H9 (cell line): Measurements from ENCODE around the gene VPS29. TPM values are rescaled to one million over a fixed set of nuclear protein-coding genes. Genes with fewer than 3 reads are reported as not detected.

Source experiments
- DNase-seq: peaks from one replicate; pipeline ENCODE4 v3.0.0-alpha.2; 2017
- H2AFZ ChIP-seq: one replicate; pipeline ENCODE4 v1.6.1; 2013; ENCODE audit warnings: mild to moderate bottlenecking, low read length, control low read depth, moderate library complexity
- H2AK5ac ChIP-seq: 2 replicates; pipeline ENCODE4 v1.6.1; 2013; ENCODE audit warnings: low read length, control low read depth, mixed read lengths; ENCODE audit not compliant: insufficient read length
- H2BK120ac ChIP-seq: one replicate; pipeline ENCODE4 v1.6.1; 2013; ENCODE audit warnings: low read depth, mild to moderate bottlenecking, low read length, control low read depth, inconsistent platforms; ENCODE audit not compliant: poor library complexity, severe bottlenecking
- H2BK12ac ChIP-seq: 2 replicates; pipeline ENCODE4 v1.6.1; 2013; ENCODE audit warnings: low read length, control low read depth, mixed read lengths, low read depth; ENCODE audit not compliant: insufficient read length
- H2BK15ac ChIP-seq: 2 replicates; pipeline ENCODE4 v1.6.1; 2013; ENCODE audit warnings: low read depth, low read length, control low read depth
- H2BK20ac ChIP-seq: one replicate; pipeline ENCODE4 v1.6.1; 2013; ENCODE audit warnings: low read depth, mild to moderate bottlenecking, low read length, control low read depth, inconsistent platforms; ENCODE audit not compliant: poor library complexity, severe bottlenecking
- H2BK5ac ChIP-seq: 2 replicates; pipeline ENCODE4 v1.6.1; 2013; ENCODE audit warnings: low read length, control low read depth, mixed read lengths; ENCODE audit not compliant: insufficient read length
- H3K14ac ChIP-seq: 2 replicates; pipeline ENCODE4 v1.6.1; 2013; ENCODE audit warnings: low read length, control low read depth; ENCODE audit not compliant: insufficient read depth
- H3K18ac ChIP-seq: 2 replicates; pipeline ENCODE4 v1.6.1; 2013; ENCODE audit warnings: low read depth, mild to moderate bottlenecking, mixed read lengths, low read length, control low read depth; ENCODE audit not compliant: insufficient read length
- H3K23ac ChIP-seq: 2 replicates; pipeline ENCODE4 v1.6.1; 2013; ENCODE audit warnings: low read length, control low read depth, mixed read lengths, low read depth; ENCODE audit not compliant: insufficient read length
- H3K23me2 ChIP-seq: 2 replicates; pipeline ENCODE4 v1.6.1; 2013; ENCODE audit warnings: low read depth, mild to moderate bottlenecking, mixed read lengths, low read length, control low read depth; ENCODE audit not compliant: insufficient read length, poor library complexity, severe bottlenecking
- H3K27ac ChIP-seq: 2 replicates; pipeline ENCODE4 v1.5.1; 2013; ENCODE audit warnings: low read length, control low read depth, mixed read lengths, low read depth; ENCODE audit not compliant: insufficient read length
- H3K27me3 ChIP-seq: 2 replicates; pipeline ENCODE4 v1.6.1; 2013; ENCODE audit warnings: low read length, control low read depth, inconsistent platforms; ENCODE audit not compliant: insufficient read depth
- H3K4ac ChIP-seq: 2 replicates; pipeline ENCODE4 v1.6.1; 2013; ENCODE audit warnings: low read depth, mild to moderate bottlenecking, control low read depth, inconsistent platforms, low read length, moderate library complexity
- H3K4me1 ChIP-seq: 2 replicates; pipeline ENCODE4 v1.6.1; 2013; ENCODE audit warnings: low read length, control low read depth, inconsistent platforms; ENCODE audit not compliant: insufficient read depth
- H3K4me2 ChIP-seq: 2 replicates; pipeline ENCODE4 v1.6.1; 2013; ENCODE audit warnings: low read length, control low read depth, mixed read lengths; ENCODE audit not compliant: insufficient read length, insufficient read depth
- H3K56ac ChIP-seq: 2 replicates; pipeline ENCODE4 v1.6.1; 2013; ENCODE audit warnings: low read depth, mild to moderate bottlenecking, mixed read lengths, low read length, control low read depth; ENCODE audit not compliant: insufficient read length
- H3K79me1 ChIP-seq: 2 replicates; pipeline ENCODE4 v1.6.1; 2013; ENCODE audit warnings: low read depth, mild to moderate bottlenecking, moderate library complexity, low read length, control low read depth, inconsistent platforms; ENCODE audit not compliant: insufficient read depth, poor library complexity, severe bottlenecking
- H3K79me2 ChIP-seq: 2 replicates; pipeline ENCODE4 v1.6.1; 2013; ENCODE audit warnings: low read length, control low read depth, inconsistent platforms; ENCODE audit not compliant: insufficient read depth
- H3K9ac ChIP-seq: 2 replicates; pipeline ENCODE4 v1.6.1; 2013; ENCODE audit warnings: low read length, control low read depth, mixed read lengths; ENCODE audit not compliant: insufficient read length; ENCODE audit errors: extremely low read depth
- H3K9me3 ChIP-seq: one replicate; pipeline ENCODE4 v1.6.1; 2013; ENCODE audit warnings: low read depth, low read length, inconsistent platforms; ENCODE audit not compliant: control insufficient read depth
- H3T11ph ChIP-seq: one replicate; pipeline ENCODE4 v1.6.1; 2013; ENCODE audit warnings: mild to moderate bottlenecking, low read length, control low read depth, inconsistent platforms
- H4K20me1 ChIP-seq: one replicate; pipeline ENCODE4 v1.6.1; 2013; ENCODE audit not compliant: control insufficient read depth, insufficient read length, insufficient read depth
- H4K5ac ChIP-seq: 2 replicates; pipeline ENCODE4 v1.6.1; 2013; ENCODE audit warnings: low read depth, mild to moderate bottlenecking, mixed read lengths, low read length, control low read depth; ENCODE audit not compliant: insufficient read length
- H4K8ac ChIP-seq: replicated peaks from 2 replicates; pipeline ENCODE4 v1.6.1; 2013; ENCODE audit warnings: low read length, control low read depth, mixed read lengths, low read depth; ENCODE audit not compliant: insufficient read length
- H4K91ac ChIP-seq: 2 replicates; pipeline ENCODE4 v1.6.1; 2013; ENCODE audit warnings: low read depth, mild to moderate bottlenecking, moderate library complexity, mixed read lengths, low read length, control low read depth; ENCODE audit not compliant: insufficient read length
- H3K27ac Mint-ChIP-seq, 3 experiments: 2 replicates in 2 of 3; 3 replicates in 1 of 3; pipeline ENCODE4 v1.8.0; 2020 to 2021; ENCODE audit warnings: mixed read lengths in 3 of 3, mild to moderate bottlenecking in 1 of 3, moderate library complexity in 1 of 3
- H3K27me3 Mint-ChIP-seq: 2 replicates; pipeline ENCODE4 v1.8.0; 2021; ENCODE audit warnings: low read depth, mild to moderate bottlenecking, moderate library complexity, mixed read lengths
- H3K36me3 Mint-ChIP-seq, 3 experiments: 2 replicates in 2 of 3; 3 replicates in 1 of 3; pipeline ENCODE4 v1.8.0; 2020 to 2021; ENCODE audit warnings: low read depth in 3 of 3, mixed read lengths in 3 of 3; ENCODE audit not compliant: insufficient read depth in 1 of 3
- H3K4me1 Mint-ChIP-seq, 2 experiments: 2 replicates each; pipeline ENCODE4 v1.8.0; 2020; ENCODE audit warnings: mixed read lengths in 2 of 2
- H3K4me3 Mint-ChIP-seq, 2 experiments: 2 replicates in 1 of 2; 3 replicates in 1 of 2; pipeline ENCODE4 v1.8.0; 2020 to 2021; ENCODE audit warnings: mild to moderate bottlenecking in 2 of 2, mixed read lengths in 2 of 2, moderate library complexity in 1 of 2
- H3K9me3 Mint-ChIP-seq, 2 experiments: 2 replicates in 1 of 2; 3 replicates in 1 of 2; pipeline ENCODE4 v1.8.0; 2020; ENCODE audit warnings: mild to moderate bottlenecking in 2 of 2, mixed read lengths in 2 of 2, moderate library complexity in 1 of 2
- CTCF ChIP-seq: fragments of 200-600 bp; sonication (generic); conservative IDR thresholded peaks from 3 replicates; pipeline ENCODE4 v1.8.0; 2021; ENCODE audit warnings: antibody characterized with exemption, mild to moderate bottlenecking
- WGBS: extraction: QIAGEN DNeasy Blood & Tissue Kit; methylation state at CpG from one replicate; pipeline ENCODE4 v1.1.7; 2013; ENCODE audit warnings: missing lambda C conversion rate, low lambda C conversion rate, mixed read lengths; ENCODE audit not compliant: insufficient read length; ENCODE audit errors: extremely low coverage; 5-methylcytosine and 5-hydroxymethylcytosine counted together
- total RNA-seq: library from RNA; stranded (reverse); gene quantifications from 2 replicates; pipeline ENCODE4 v1.2.1, GENCODE V29; 2021

The VPS29 gene
- total RNA-seq, 1 experiment from 2014 or later = 81.5 TPM

DNA sequence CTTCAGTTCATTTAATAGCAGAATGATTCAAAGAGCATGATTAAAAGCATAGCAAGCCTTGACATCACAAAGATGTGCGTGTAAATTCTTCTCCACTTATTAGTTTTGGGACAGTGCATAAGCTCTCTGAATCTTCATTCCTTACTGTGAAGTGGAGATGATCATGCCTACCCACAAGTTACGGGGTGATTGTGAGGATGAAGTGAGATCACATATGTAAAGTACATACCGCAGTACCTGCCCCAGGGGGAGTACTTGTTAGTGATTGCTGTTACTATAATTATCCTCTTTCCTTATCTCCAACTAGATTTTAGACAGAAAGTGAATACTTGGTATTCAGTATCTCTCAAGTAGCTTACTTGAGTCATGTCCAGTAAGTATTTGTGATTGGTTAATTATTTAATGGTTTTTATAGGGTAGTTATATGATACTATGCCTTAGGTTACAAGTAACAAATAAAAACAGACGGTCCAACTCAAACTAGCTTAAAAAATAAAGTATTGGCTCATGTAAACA lies 6.2 kb upstream of the VPS29 start:
- Histone ChIP-seq H2BK5ac (no peak overlapping the region), H3K4me1 (no peaks in the 10 kb centered on the region), H4K91ac (no peak overlapping the region), H2BK12ac (no peak overlapping the region), H3K23ac (no peak overlapping the region), H3T11ph (no peak overlapping the region), H2BK15ac (no peak overlapping the region), H3K23me2 (no peaks in the 10 kb centered on the region), H3K4me2 (no peak overlapping the region), H3K56ac (no peak overlapping the region), H3K27ac (no peak overlapping the region), H4K20me1 (no peaks in the 10 kb centered on the region), H2AK5ac (no peak overlapping the region), H3K18ac (no peak overlapping the region), H4K5ac (no peak overlapping the region), H2BK20ac (no peak overlapping the region), H3K9me3 (no peaks in the 10 kb centered on the region), H3K27me3 (no peaks in the 10 kb centered on the region), H2BK120ac (no peak overlapping the region), H3K4ac (no peak overlapping the region), H4K8ac (no peak overlapping the region), H3K14ac (no peak overlapping the region), H2AFZ (no peak overlapping the region), H3K79me1 (no peaks in the 10 kb centered on the region), H3K79me2 (no peaks in the 10 kb centered on the region), H3K9ac (no peak overlapping the region)
- Mint-ChIP-seq H3K9me3 (no peaks in the 10 kb centered on the region), H3K27ac (no peak overlapping the region), H3K4me3 (no peak overlapping the region), H3K4me1 (no peaks in the 10 kb centered on the region), H3K36me3 (no peaks in the 10 kb centered on the region; a peak in 1 of 7 replicates), H3K27me3 (peaks cover 8% of the 10 kb centered on the region)
- no CpG with 5 or more reads among the region's 4 CpGs for WGBS
- no peak for TF ChIP-seq CTCF
- DNase-seq = no peak
